Body of pancreas (tissue), 4 donors: ENCODE measurements around the gene MRPL10.

ENCODE experiments used
- POLR2A ChIP-seq, 3 donors: fragments of 450-650 bp; IDR thresholded peaks; one replicate each; pipeline ENCODE4 v1.6.1; 2016; ENCODE audit warnings: antibody characterized with exemption in 3 of 3, mild to moderate bottlenecking in 2 of 3
- TF ChIP-seq, protein P1 (sequence below), 7 experiments: fragments of 450-650 bp in 4 of 7; fragments of 200-600 bp in 3 of 7; sonication (generic) in 3 of 7; IDR thresholded peaks; one replicate each; pipeline ENCODE4 v1.5.1; 2016 to 2019; ENCODE audit warnings: antibody characterized with exemption in 7 of 7

DNA sequence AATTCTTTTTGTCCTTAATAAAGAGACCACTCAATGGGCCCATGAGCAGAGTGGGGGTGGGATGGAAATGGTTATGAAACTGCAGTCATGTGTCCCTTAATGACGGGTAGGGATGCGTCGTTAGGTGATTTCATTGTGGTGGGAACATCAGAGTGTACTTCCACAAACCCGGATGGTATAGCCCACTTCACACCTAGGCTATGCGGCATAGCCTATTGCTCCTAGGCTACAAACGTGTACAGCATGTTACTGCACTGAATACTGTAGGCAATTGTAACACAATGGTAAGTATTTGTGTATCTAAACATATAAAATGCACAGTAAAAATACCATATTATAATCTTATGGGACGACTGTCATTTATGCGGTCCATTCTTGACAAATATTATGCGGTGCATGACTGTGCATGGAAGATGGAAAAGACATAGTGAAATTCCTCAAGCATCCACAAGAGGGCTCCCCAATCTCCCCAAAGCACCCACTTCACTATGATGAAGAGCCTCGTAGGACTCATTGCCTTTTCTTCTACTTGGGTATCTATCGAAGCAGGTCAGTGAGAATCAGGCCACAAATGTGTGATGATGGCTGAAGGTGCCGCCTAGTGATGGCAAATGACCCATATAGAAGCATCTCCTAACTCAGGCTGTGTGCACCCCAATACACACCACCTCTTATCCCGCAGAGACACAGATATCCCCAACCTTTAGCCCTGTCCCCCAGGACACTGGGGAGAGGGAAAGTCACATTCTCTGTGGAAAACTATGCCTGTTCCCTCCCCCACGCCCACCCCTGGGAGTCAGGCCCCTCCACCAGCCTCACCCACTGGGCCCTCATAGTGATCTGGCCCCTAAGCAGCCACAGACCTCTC, 54.8 kb downstream of the MRPL10 start:
- TF ChIP-seq, protein P1, sequence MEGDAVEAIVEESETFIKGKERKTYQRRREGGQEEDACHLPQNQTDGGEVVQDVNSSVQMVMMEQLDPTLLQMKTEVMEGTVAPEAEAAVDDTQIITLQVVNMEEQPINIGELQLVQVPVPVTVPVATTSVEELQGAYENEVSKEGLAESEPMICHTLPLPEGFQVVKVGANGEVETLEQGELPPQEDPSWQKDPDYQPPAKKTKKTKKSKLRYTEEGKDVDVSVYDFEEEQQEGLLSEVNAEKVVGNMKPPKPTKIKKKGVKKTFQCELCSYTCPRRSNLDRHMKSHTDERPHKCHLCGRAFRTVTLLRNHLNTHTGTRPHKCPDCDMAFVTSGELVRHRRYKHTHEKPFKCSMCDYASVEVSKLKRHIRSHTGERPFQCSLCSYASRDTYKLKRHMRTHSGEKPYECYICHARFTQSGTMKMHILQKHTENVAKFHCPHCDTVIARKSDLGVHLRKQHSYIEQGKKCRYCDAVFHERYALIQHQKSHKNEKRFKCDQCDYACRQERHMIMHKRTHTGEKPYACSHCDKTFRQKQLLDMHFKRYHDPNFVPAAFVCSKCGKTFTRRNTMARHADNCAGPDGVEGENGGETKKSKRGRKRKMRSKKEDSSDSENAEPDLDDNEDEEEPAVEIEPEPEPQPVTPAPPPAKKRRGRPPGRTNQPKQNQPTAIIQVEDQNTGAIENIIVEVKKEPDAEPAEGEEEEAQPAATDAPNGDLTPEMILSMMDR (IDR thresholded peaks at IDR 0.05): peak; percentile 39 to 71 (median 64)
- TF ChIP-seq POLR2A (IDR thresholded peaks at IDR 0.05): no peak
